Astrocyte (in vitro differentiated cells and primary cell): ENCODE data around the gene SCN8A. TPM values are rescaled to one million over a fixed set of nuclear protein-coding genes. Genes with fewer than 3 reads are reported as not detected.
"Not testable (repeated sequence)": the region's sequence is repeated elsewhere in the genome, so short reads cannot be mapped to it uniquely, and the experiment has no call there.

ENCODE experiments used
- DNase-seq: peaks from one replicate; pipeline ENCODE4 v3.0.0-alpha.2; 2010; ENCODE audit warnings: low read depth
- FAIRE-seq: peaks from 2 replicates; lab custom pipeline; 2011; peaks lifted over from hg19 to GRCh38; lab: Jason Lieb, UNC
- H2AFZ ChIP-seq: 2 replicates; pipeline ENCODE4 v1.6.0; 2012; ENCODE audit warnings: low read depth, low read length, inconsistent platforms
- H3K27ac ChIP-seq: 2 replicates; pipeline ENCODE4 v1.5.1; 2011; ENCODE audit warnings: low read depth, low read length, inconsistent platforms
- H3K27me3 ChIP-seq: 2 replicates; pipeline ENCODE4 v1.6.0; 2011; ENCODE audit warnings: low read length, inconsistent platforms; ENCODE audit not compliant: insufficient read depth
- H3K36me3 ChIP-seq: 2 replicates; pipeline ENCODE4 v1.5.1; 2011; ENCODE audit warnings: low read length, inconsistent platforms; ENCODE audit not compliant: insufficient read depth
- H3K4me1 ChIP-seq: 2 replicates; pipeline ENCODE4 v1.5.1; 2011; ENCODE audit warnings: low read length, inconsistent platforms; ENCODE audit not compliant: insufficient read depth
- H3K4me2 ChIP-seq: 2 replicates; pipeline ENCODE4 v1.6.0; 2012; ENCODE audit warnings: low read length, inconsistent platforms
- H3K4me3 ChIP-seq: 2 replicates; pipeline ENCODE4 v1.5.1; 2011; ENCODE audit warnings: low read depth, mild to moderate bottlenecking, low read length, inconsistent platforms; ENCODE audit not compliant: insufficient read depth
- H3K79me2 ChIP-seq: 2 replicates; pipeline ENCODE4 v1.6.0; 2012; ENCODE audit warnings: mild to moderate bottlenecking, low read length, inconsistent platforms; ENCODE audit not compliant: insufficient read depth
- H3K9ac ChIP-seq: 2 replicates; pipeline ENCODE4 v1.6.0; 2012; ENCODE audit warnings: mild to moderate bottlenecking, low read length, inconsistent platforms
- H3K9me3 ChIP-seq: 2 replicates; pipeline ENCODE4 v1.5.1; 2012; ENCODE audit warnings: low read depth, mild to moderate bottlenecking, low read length, inconsistent platforms; ENCODE audit not compliant: insufficient read depth
- H4K20me1 ChIP-seq: 2 replicates; pipeline ENCODE4 v1.6.0; 2012; ENCODE audit warnings: low read length, inconsistent platforms; ENCODE audit not compliant: insufficient read depth
- H3K27ac Mint-ChIP-seq: one replicate; pipeline ENCODE4 v1.8.0; 2021; ENCODE audit warnings: mild to moderate bottlenecking, mixed read lengths; ENCODE audit not compliant: unreplicated experiment
- H3K27me3 Mint-ChIP-seq: one replicate; pipeline ENCODE4 v1.8.0; 2021; ENCODE audit warnings: low read depth, mixed read lengths; ENCODE audit not compliant: unreplicated experiment
- H3K36me3 Mint-ChIP-seq: one replicate; pipeline ENCODE4 v1.8.0; 2021; ENCODE audit warnings: low read depth, mixed read lengths; ENCODE audit not compliant: unreplicated experiment
- H3K4me1 Mint-ChIP-seq: one replicate; pipeline ENCODE4 v1.8.0; 2021; ENCODE audit warnings: low read depth, mixed read lengths; ENCODE audit not compliant: unreplicated experiment
- H3K4me3 Mint-ChIP-seq: one replicate; pipeline ENCODE4 v1.8.0; 2021; ENCODE audit warnings: mild to moderate bottlenecking, moderate library complexity, mixed read lengths; ENCODE audit not compliant: unreplicated experiment
- H3K9me3 Mint-ChIP-seq: one replicate; pipeline ENCODE4 v1.8.0; 2021; ENCODE audit warnings: mild to moderate bottlenecking, mixed read lengths; ENCODE audit not compliant: unreplicated experiment
- EZH2 ChIP-seq: IDR thresholded peaks from 2 replicates; pipeline ENCODE4 v1.6.1; 2012; ENCODE audit warnings: mild to moderate bottlenecking, low read length, inconsistent platforms; ENCODE audit not compliant: insufficient read depth
- total RNA-seq: library from RNA; stranded (reverse); gene quantifications from 2 replicates; pipeline ENCODE4 v1.2.1, GENCODE V29; 2021
- TF ChIP-seq, protein P1 (sequence below): IDR thresholded peaks from 2 replicates; pipeline ENCODE4 v1.5.1; 2011; ENCODE audit warnings: low read depth, mild to moderate bottlenecking, inconsistent platforms, low read length, moderate library complexity; ENCODE audit not compliant: insufficient read depth

SCN8A gene
- total RNA-seq, 1 donor from 2014 or later: 6.5 TPM

DNA sequence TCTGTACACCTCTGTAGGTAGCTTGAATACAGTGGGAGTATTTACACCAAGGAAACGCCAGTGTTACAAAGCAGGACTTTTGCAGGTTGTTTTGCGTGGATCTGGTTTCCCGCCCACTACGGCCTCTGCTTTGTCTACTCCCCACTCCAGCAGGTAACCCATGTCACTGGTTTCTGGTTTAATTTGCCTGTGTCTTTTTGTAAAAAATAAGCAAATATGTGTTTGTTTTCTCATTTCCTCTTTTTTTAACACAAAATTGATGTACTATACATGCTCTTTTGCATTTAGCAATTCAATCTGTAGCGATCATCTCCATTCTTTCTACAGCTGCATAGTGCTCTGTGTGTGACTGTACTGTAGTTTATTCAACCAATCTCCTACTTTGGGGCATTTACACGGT is 43.4 kb upstream of the SCN8A start:
- Histone ChIP-seq H3K4me2 (no peak overlapping the region), H3K4me1 (no peaks in the 10 kb centered on the region), H3K27me3 (peaks cover 2% of the 10 kb centered on the region), H3K4me3 (no peak overlapping the region), H3K9me3 (no peaks in the 10 kb centered on the region), H3K27ac (no peak overlapping the region), H4K20me1 (no peaks in the 10 kb centered on the region), H3K9ac (no peak overlapping the region), H3K36me3 (no peaks in the 10 kb centered on the region), H3K79me2 (no peaks in the 10 kb centered on the region), H2AFZ (no peak overlapping the region)
- no peak for FAIRE-seq
- TF ChIP-seq EZH2: no peak
- TF ChIP-seq, protein P1, sequence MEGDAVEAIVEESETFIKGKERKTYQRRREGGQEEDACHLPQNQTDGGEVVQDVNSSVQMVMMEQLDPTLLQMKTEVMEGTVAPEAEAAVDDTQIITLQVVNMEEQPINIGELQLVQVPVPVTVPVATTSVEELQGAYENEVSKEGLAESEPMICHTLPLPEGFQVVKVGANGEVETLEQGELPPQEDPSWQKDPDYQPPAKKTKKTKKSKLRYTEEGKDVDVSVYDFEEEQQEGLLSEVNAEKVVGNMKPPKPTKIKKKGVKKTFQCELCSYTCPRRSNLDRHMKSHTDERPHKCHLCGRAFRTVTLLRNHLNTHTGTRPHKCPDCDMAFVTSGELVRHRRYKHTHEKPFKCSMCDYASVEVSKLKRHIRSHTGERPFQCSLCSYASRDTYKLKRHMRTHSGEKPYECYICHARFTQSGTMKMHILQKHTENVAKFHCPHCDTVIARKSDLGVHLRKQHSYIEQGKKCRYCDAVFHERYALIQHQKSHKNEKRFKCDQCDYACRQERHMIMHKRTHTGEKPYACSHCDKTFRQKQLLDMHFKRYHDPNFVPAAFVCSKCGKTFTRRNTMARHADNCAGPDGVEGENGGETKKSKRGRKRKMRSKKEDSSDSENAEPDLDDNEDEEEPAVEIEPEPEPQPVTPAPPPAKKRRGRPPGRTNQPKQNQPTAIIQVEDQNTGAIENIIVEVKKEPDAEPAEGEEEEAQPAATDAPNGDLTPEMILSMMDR: no peak
- Mint-ChIP-seq H3K36me3 (no peaks in the 10 kb centered on the region), H3K27me3 (peaks cover 3% of the 10 kb centered on the region), H3K9me3 (no peaks in the 10 kb centered on the region), H3K4me1 (no peaks in the 10 kb centered on the region), H3K27ac (no peak overlapping the region), H3K4me3 (no peak overlapping the region)
- DNase-seq: no peak

DNA sequence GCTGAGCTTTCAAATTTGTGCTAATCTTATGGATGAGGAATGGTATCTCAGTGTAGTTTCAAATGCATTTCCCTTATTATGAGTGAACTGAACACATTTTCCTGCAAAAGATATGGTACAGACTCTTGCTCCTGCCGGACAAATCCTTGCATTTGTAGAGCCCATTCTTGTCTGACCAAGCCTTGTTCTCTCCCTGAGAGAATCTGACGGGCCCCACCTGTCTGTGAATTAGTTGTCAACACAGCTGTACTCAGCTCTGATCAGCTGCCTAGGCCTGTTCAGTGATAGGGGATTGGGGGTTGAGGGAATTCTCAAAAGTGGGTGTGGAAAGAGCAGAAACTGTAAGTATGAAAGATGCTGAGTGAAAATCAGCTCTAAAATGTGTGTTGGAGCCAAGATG is 42.8 kb upstream of the SCN8A start:
- TF ChIP-seq EZH2: no peak
- TF ChIP-seq, protein P1: no peak
- H3K9me3 ChIP-seq: no peaks in the 10 kb centered on the region

DNA sequence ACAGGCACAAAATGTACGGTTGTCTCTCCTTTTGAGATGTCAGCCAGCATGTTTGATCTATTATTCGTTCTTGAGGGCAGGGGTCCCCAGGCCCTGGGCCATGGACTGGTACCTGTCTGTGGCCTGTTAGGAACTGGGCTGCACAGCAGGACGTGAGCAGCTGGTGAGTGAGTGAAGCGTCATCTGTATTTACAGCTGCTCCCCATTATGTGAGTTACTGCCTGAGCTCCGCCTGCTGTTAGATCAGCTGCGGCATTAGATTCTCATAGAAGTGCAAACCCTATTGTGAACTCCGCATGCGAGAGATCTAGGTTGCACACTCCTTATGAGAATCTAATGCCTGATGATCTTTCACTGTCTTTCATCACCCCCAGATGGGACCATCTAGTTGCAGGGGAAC is 41.4 kb upstream of the SCN8A start:
- TF ChIP-seq, protein P1: no peak
- TF ChIP-seq EZH2: no peak
- DNase-seq (no peak), FAIRE-seq (no peak)
- Mint-ChIP-seq H3K4me3 (no peak overlapping the region), H3K27ac (no peak overlapping the region), H3K27me3 (no peaks in the 10 kb centered on the region), H3K36me3 (no peaks in the 10 kb centered on the region), H3K4me1 (no peaks in the 10 kb centered on the region), H3K9me3 (peaks cover 6% of the 10 kb centered on the region)
- no peak overlapping the region for H3K4me3 ChIP-seq
- H3K79me2 ChIP-seq: no peaks in the 10 kb centered on the region
- no peak overlapping the region for H2AFZ ChIP-seq
- peaks cover 8% of the 10 kb centered on the region for H3K27me3 ChIP-seq
- H3K9ac ChIP-seq: no peak overlapping the region
- no peaks in the 10 kb centered on the region for H3K9me3 ChIP-seq
- H3K36me3 ChIP-seq: no peaks in the 10 kb centered on the region
- H3K4me1 ChIP-seq: no peaks in the 10 kb centered on the region
- H3K4me2 ChIP-seq: peak overlapping the region; percentile 25
- no peaks in the 10 kb centered on the region for H4K20me1 ChIP-seq
- no peak overlapping the region for H3K27ac ChIP-seq

More for the DNA sequence above, 42.8 kb upstream of the SCN8A start:
- FAIRE-seq (no peak), DNase-seq (no peak)
- Mint-ChIP-seq H3K9me3 (no peaks in the 10 kb centered on the region), H3K27me3 (peaks cover 3% of the 10 kb centered on the region), H3K4me1 (no peaks in the 10 kb centered on the region), H3K4me3 (no peak overlapping the region), H3K27ac (no peak overlapping the region), H3K36me3 (no peaks in the 10 kb centered on the region)
- H4K20me1 ChIP-seq: no peaks in the 10 kb centered on the region
- no peak overlapping the region for H3K27ac ChIP-seq
- H3K4me3 ChIP-seq: no peak overlapping the region
- no peak overlapping the region for H2AFZ ChIP-seq
- no peak overlapping the region for H3K4me2 ChIP-seq
- peaks cover 2% of the 10 kb centered on the region for H3K27me3 ChIP-seq
- no peaks in the 10 kb centered on the region for H3K79me2 ChIP-seq
- H3K9ac ChIP-seq: no peak overlapping the region
- no peaks in the 10 kb centered on the region for H3K36me3 ChIP-seq
- no peaks in the 10 kb centered on the region for H3K4me1 ChIP-seq

DNA sequence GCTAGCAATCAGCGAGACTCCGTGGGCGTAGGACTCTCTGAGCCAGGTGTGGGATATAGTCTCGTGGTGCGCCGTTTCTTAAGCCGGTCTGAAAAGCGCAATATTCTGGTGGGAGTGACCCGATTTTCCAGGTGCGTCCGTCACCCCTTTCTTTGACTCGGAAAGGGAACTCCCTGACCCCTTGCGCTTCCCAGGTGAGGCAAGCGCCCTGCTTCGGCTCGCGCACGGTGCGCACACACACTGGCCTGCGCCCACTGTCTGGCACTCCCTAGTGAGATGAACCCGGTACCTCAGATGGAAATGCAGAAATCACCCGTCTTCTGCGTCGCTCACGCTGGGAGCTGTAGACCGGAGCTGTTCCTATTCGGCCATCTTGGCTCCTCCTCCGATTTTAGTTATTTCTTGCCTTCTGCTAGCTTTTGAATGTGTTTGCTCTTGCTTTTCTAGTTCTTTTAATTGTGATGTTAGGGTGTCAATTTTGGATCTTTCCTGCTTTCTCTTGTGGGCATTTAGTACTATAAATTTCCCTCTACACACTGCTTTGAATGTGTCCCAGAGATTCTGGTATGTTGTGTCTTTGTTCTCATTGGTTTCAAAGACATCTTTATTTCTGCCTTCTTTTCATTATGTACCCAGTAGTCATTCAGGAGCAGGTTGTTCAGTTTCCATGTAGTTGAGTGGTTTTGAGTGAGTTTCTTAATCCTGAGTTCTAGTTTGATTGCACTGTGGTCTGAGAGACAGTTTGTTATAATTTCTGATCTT is 22.6 kb upstream of the SCN8A start:
- not testable (repeated sequence) for H3K4me2 ChIP-seq

More for the DNA sequence above, 22.6 kb upstream of the SCN8A start:
- DNase-seq, H2AFZ ChIP-seq, H3K27ac Mint-ChIP-seq, H3K4me1 ChIP-seq, FAIRE-seq, H3K4me3 Mint-ChIP-seq, H3K27me3 Mint-ChIP-seq, H3K4me3 ChIP-seq, H3K9ac ChIP-seq, H3K9me3 ChIP-seq, H3K27ac ChIP-seq, H4K20me1 ChIP-seq, H3K36me3 Mint-ChIP-seq, H3K4me1 Mint-ChIP-seq, H3K9me3 Mint-ChIP-seq, H3K79me2 ChIP-seq, H3K36me3 ChIP-seq, H3K27me3 ChIP-seq: not testable (repeated sequence)
